ENCODE measurements around the gene POLR1D.

POLR1D gene

GRCh38 chr13:27621366-27622101, at the start of gene POLR1D:
Gene POLR1D (plus strand): TSS chr13:27621892. CDS start chr13:27621984, 92 bp downstream.
- peak; percentile 78 for DNase-seq

- no peak for DNase-seq
Observed at GRCh38 chr13:27572234-27572901, 49.3 kb upstream of the POLR1D start.

- DNase-seq, result no peak
Observed at GRCh38 chr13:27573265-27573664, 48.4 kb upstream of the POLR1D start.

- no peak for DNase-seq
Observed at GRCh38 chr13:27574661-27575060, 47.0 kb upstream of the POLR1D start.

- DNase-seq, result no peak
Observed at GRCh38 chr13:27578121-27579030, 43.3 kb upstream of the POLR1D start.

GRCh38 chr13:27583645-27584044, 38.0 kb upstream of the POLR1D start:
- no peak for DNase-seq

- DNase-seq, result no peak
Observed at GRCh38 chr13:27587095-27587746, 34.5 kb upstream of the POLR1D start.

GRCh38 chr13:27588405-27588804, 33.3 kb upstream of the POLR1D start:
- no peak for DNase-seq

GRCh38 chr13:27592865-27593264, 28.8 kb upstream of the POLR1D start:
- no peak for DNase-seq

GRCh38 chr13:27593267-27593666, 28.4 kb upstream of the POLR1D start:
- no peak for DNase-seq

GRCh38 chr13:27595055-27595811, 26.5 kb upstream of the POLR1D start:
- DNase-seq, result no peak

- DNase-seq, result no peak
Observed at GRCh38 chr13:27599096-27599495, 22.6 kb upstream of the POLR1D start.

GRCh38 chr13:27599845-27600553, 21.7 kb upstream of the POLR1D start:
- DNase-seq, result no peak

- DNase-seq, result no peak
Observed at GRCh38 chr13:27600711-27601110, 21.0 kb upstream of the POLR1D start.

GRCh38 chr13:27601208-27601607, 20.5 kb upstream of the POLR1D start:
- DNase-seq, result no peak

GRCh38 chr13:27601803-27602202, 19.9 kb upstream of the POLR1D start:
- no peak for DNase-seq

- no peak for DNase-seq
Observed at GRCh38 chr13:27605099-27605498, 16.6 kb upstream of the POLR1D start.

GRCh38 chr13:27605610-27606200, 16.0 kb upstream of the POLR1D start:
- DNase-seq, result no peak

GRCh38 chr13:27607125-27607524, 14.6 kb upstream of the POLR1D start:
- DNase-seq, result no peak

- no peak for DNase-seq
Observed at GRCh38 chr13:27613628-27614027, 8.1 kb upstream of the POLR1D start.

GRCh38 chr13:27617881-27618321, 3.8 kb upstream of the POLR1D start:
- DNase-seq, result no peak

Data from activated CD4-positive, alpha-beta T cell treated with anti-CD3 and anti-CD28 coated beads, Interleukin-2, amount 50 U/mL, for 1 hour (primary cell).